Measurements from ENCODE around the gene SPSB1.

GRCh38 chr1:9322661-9323244 lies 30.1 kb downstream of the SPSB1 start:
- TF ChIP-seq PBX3 (IDR thresholded peaks at IDR 0.05; ENCODE audit: insufficient replicate concordance, low read depth, low read length) (no peak), POLR2A (IDR thresholded peaks at IDR 0.05; ENCODE audit: low read depth, low read length) (no peak), ZNF217 (IDR thresholded peaks at IDR 0.05) (no peak), RBBP5 (conservative IDR thresholded peaks at IDR 0.05) (no peak), JUND (IDR thresholded peaks at IDR 0.05; ENCODE audit: low read depth, low read length) (no peak), BCL11A (IDR thresholded peaks at IDR 0.05; ENCODE audit: low read depth, low read length) (no peak), CHD2 (IDR thresholded peaks at IDR 0.05; ENCODE audit: borderline replicate concordance, low read depth, low read length) (no peak), ESRRA (IDR thresholded peaks at IDR 0.05; ENCODE audit: low read length) (no peak), SMC3 (IDR thresholded peaks at IDR 0.05; ENCODE audit: borderline replicate concordance, low read length) (no peak), TAF1 (IDR thresholded peaks at IDR 0.05; ENCODE audit: borderline replicate concordance, low read depth, low read length) (no peak)
- TF ChIP-seq, protein P1, sequence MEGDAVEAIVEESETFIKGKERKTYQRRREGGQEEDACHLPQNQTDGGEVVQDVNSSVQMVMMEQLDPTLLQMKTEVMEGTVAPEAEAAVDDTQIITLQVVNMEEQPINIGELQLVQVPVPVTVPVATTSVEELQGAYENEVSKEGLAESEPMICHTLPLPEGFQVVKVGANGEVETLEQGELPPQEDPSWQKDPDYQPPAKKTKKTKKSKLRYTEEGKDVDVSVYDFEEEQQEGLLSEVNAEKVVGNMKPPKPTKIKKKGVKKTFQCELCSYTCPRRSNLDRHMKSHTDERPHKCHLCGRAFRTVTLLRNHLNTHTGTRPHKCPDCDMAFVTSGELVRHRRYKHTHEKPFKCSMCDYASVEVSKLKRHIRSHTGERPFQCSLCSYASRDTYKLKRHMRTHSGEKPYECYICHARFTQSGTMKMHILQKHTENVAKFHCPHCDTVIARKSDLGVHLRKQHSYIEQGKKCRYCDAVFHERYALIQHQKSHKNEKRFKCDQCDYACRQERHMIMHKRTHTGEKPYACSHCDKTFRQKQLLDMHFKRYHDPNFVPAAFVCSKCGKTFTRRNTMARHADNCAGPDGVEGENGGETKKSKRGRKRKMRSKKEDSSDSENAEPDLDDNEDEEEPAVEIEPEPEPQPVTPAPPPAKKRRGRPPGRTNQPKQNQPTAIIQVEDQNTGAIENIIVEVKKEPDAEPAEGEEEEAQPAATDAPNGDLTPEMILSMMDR (IDR thresholded peaks at IDR 0.05 in 2 of 3, conservative IDR thresholded peaks at IDR 0.05 in 1 of 3; ENCODE audit: control insufficient read depth in 2 of 3, extremely low read depth in 1 of 3, insufficient read depth in 1 of 3, low read depth in 3 of 3, low read length in 3 of 3), result no peak
- TF ChIP-seq, protein P2, sequence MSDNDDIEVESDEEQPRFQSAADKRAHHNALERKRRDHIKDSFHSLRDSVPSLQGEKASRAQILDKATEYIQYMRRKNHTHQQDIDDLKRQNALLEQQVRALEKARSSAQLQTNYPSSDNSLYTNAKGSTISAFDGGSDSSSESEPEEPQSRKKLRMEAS (IDR thresholded peaks at IDR 0.05; ENCODE audit: low read depth, low read length), result no peak

All from GM12878 (cell line).